HG03565 (cell line): ENCODE results near the gene ASCC3.

Experiments used
- ATAC-seq: cut with Tn5 transposase; IDR thresholded peaks from one replicate; pipeline ENCODE4 v1.9.1; 2021; ENCODE audit warnings: mild to moderate bottlenecking, moderate library complexity; ENCODE audit not compliant: unreplicated experiment

The ASCC3 gene

GRCh38 chr6:100512203-100512862, 368.8 kb downstream of the ASCC3 start:
- no peak for ATAC-seq

- ATAC-seq: no peak
Measured at GRCh38 chr6:100509101-100509500, 372.0 kb downstream of the ASCC3 start.

- no peak for ATAC-seq
Measured at GRCh38 chr6:100506651-100507050, 374.5 kb downstream of the ASCC3 start.

- ATAC-seq: no peak
Measured at GRCh38 chr6:100504786-100505737, 376.1 kb downstream of the ASCC3 start.

- no peak for ATAC-seq
Measured at GRCh38 chr6:100503043-100503705, 378.0 kb downstream of the ASCC3 start.

- no peak for ATAC-seq
Measured at GRCh38 chr6:100493206-100493888, 387.8 kb downstream of the ASCC3 start.

GRCh38 chr6:100491952-100492670, 389.0 kb downstream of the ASCC3 start:
- no peak for ATAC-seq

- ATAC-seq: no peak
Measured at GRCh38 chr6:100490065-100490464, 391.1 kb downstream of the ASCC3 start.

GRCh38 chr6:100488244-100488643, 392.9 kb downstream of the ASCC3 start:
- no peak for ATAC-seq

- ATAC-seq: no peak
Measured at GRCh38 chr6:100487638-100488037, 393.5 kb downstream of the ASCC3 start.

GRCh38 chr6:100485268-100485667, 395.9 kb downstream of the ASCC3 start:
- no peak for ATAC-seq

GRCh38 chr6:100484474-100484873, 396.7 kb downstream of the ASCC3 start:
- ATAC-seq: peak; percentile 30

GRCh38 chr6:100482698-100483097, 398.4 kb downstream of the ASCC3 start:
- no peak for ATAC-seq

GRCh38 chr6:100479179-100480035, 401.7 kb downstream of the ASCC3 start:
- peak; percentile 43 for ATAC-seq

GRCh38 chr6:100475554-100476320, 405.4 kb downstream of the ASCC3 start:
- peak; percentile 66 for ATAC-seq

GRCh38 chr6:100473182-100473581, 407.9 kb downstream of the ASCC3 start:
- ATAC-seq: no peak

- ATAC-seq: peak; percentile 82
Measured at GRCh38 chr6:100472674-100473073, 408.5 kb downstream of the ASCC3 start.

- ATAC-seq: no peak
Measured at GRCh38 chr6:100470422-100471120, 410.6 kb downstream of the ASCC3 start.
